Panc1 (cell line): ENCODE results near the gene CYB5R3.

ENCODE experiments used
- POLR2AphosphoS5 ChIP-seq: IDR thresholded peaks from 2 replicates; pipeline ENCODE4 v1.6.1; 2012; ENCODE audit warnings: mild to moderate bottlenecking, low read depth, low read length, moderate library complexity
- TF ChIP-seq, protein P1 (sequence below): fragments of 450-650 bp; IDR thresholded peaks from 2 replicates; pipeline ENCODE4 v1.5.1; 2017; ENCODE audit warnings: mild to moderate bottlenecking
- TF ChIP-seq, protein P2 (sequence below), 2 experiments: IDR thresholded peaks; 2 replicates each; pipeline ENCODE4 v1.6.1; 2011 to 2012; ENCODE audit warnings: low read depth in 2 of 2, control low read depth in 1 of 2, low read length in 1 of 2, mild to moderate bottlenecking in 1 of 2, moderate library complexity in 1 of 2; ENCODE audit not compliant: insufficient read depth in 1 of 2

DNA sequence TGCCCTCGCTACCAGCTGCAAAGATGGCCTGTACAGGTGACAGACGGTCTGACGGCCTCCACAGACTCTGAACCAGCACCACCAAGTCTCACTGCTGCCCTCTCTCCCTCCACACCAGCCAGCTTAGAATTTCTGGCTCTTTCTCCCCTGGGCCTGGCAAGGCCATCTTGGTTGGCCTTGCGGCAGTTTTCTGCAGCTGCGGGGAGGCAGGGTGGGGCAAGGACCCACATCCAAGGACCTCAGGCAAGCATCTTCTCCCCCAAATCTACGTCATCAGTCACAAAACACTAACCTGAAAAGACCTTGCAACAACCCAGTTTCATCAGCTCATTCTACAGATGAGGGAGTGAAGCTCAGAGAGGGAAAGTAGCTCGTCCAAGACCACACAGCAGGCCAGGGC lies 22.8 kb downstream of the CYB5R3 start:
- TF ChIP-seq, protein P1, sequence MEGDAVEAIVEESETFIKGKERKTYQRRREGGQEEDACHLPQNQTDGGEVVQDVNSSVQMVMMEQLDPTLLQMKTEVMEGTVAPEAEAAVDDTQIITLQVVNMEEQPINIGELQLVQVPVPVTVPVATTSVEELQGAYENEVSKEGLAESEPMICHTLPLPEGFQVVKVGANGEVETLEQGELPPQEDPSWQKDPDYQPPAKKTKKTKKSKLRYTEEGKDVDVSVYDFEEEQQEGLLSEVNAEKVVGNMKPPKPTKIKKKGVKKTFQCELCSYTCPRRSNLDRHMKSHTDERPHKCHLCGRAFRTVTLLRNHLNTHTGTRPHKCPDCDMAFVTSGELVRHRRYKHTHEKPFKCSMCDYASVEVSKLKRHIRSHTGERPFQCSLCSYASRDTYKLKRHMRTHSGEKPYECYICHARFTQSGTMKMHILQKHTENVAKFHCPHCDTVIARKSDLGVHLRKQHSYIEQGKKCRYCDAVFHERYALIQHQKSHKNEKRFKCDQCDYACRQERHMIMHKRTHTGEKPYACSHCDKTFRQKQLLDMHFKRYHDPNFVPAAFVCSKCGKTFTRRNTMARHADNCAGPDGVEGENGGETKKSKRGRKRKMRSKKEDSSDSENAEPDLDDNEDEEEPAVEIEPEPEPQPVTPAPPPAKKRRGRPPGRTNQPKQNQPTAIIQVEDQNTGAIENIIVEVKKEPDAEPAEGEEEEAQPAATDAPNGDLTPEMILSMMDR = no peak
- TF ChIP-seq POLR2AphosphoS5 = no peak
- TF ChIP-seq, protein P2, sequence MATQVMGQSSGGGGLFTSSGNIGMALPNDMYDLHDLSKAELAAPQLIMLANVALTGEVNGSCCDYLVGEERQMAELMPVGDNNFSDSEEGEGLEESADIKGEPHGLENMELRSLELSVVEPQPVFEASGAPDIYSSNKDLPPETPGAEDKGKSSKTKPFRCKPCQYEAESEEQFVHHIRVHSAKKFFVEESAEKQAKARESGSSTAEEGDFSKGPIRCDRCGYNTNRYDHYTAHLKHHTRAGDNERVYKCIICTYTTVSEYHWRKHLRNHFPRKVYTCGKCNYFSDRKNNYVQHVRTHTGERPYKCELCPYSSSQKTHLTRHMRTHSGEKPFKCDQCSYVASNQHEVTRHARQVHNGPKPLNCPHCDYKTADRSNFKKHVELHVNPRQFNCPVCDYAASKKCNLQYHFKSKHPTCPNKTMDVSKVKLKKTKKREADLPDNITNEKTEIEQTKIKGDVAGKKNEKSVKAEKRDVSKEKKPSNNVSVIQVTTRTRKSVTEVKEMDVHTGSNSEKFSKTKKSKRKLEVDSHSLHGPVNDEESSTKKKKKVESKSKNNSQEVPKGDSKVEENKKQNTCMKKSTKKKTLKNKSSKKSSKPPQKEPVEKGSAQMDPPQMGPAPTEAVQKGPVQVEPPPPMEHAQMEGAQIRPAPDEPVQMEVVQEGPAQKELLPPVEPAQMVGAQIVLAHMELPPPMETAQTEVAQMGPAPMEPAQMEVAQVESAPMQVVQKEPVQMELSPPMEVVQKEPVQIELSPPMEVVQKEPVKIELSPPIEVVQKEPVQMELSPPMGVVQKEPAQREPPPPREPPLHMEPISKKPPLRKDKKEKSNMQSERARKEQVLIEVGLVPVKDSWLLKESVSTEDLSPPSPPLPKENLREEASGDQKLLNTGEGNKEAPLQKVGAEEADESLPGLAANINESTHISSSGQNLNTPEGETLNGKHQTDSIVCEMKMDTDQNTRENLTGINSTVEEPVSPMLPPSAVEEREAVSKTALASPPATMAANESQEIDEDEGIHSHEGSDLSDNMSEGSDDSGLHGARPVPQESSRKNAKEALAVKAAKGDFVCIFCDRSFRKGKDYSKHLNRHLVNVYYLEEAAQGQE (IDR thresholded peaks at IDR 0.05; ENCODE audit: insufficient read depth in 1 of 2, low read depth in 2 of 2, low read length in 1 of 2) = no peak
